HCT116 (cell line): Measurements from ENCODE around the gene RIMKLA. TPM values are rescaled to one million over a fixed set of nuclear protein-coding genes. Genes with fewer than 3 reads are reported as not detected.

Experiments
- ATAC-seq: fragments of 200-7000 bp; cut with Tn5 transposase; 2 replicates; pipeline ENCODE4 v1.9.1; 2020; ENCODE audit warnings: mild to moderate bottlenecking, moderate library complexity
- BruUV-seq: library from RNA; stranded (reverse); fragments of 400-500 nt; replicated peaks from 2 replicates; lab custom pipeline; 2021; lab: Mats Ljungman, UMichigan
- CTCF ChIA-PET: fragments of 300-600 bp; sonication (Branson Sonifier 250); formaldehyde crosslinking; loops from one replicate; lab custom pipeline; 2021; ENCODE audit warnings: antibody characterized with exemption; lab: Charles Lee
- POLR2A ChIA-PET: fragments of 300-600, 350-600 bp; sonication (Branson Sonifier 250); formaldehyde crosslinking; loops from one replicate; lab custom pipeline; 2021; ENCODE audit warnings: antibody characterized with exemption; lab: Charles Lee
- RAD21 ChIA-PET, 2 experiments: fragments of 300-600 bp; sonication (Branson Sonifier 250); formaldehyde crosslinking; loops; one replicate each; lab custom pipeline; 2023; ENCODE audit warnings: low total read pairs in 2 of 2; ENCODE audit not compliant: uncharacterized antibody in 2 of 2, unreplicated experiment in 2 of 2, low non-redundant PET in 1 of 2; lab: Charles Lee
- DNase-seq: peaks from one replicate; pipeline ENCODE4 v3.0.0-alpha.2; 2010; ENCODE audit warnings: low read depth, low spot score
- H2AFZ ChIP-seq: fragments of 200-600 bp; shearing (Covaris generic), sonication (generic); 2 replicates; pipeline ENCODE4 v1.6.1; 2017; ENCODE audit warnings: low read depth, mixed run types, mixed read lengths, antibody characterized with exemption, low read length; ENCODE audit not compliant: poor library complexity, severe bottlenecking
- H3K27ac ChIP-seq: 2 replicates; pipeline ENCODE4 v1.5.1; 2012; ENCODE audit warnings: low read depth, low read length
- H3K27me3 ChIP-seq: fragments of 200-600 bp; sonication (generic); 2 replicates; pipeline ENCODE4 v1.6.1; 2016; ENCODE audit warnings: mixed run types, low read length, mixed read lengths; ENCODE audit not compliant: insufficient read depth
- H3K36me3 ChIP-seq, 2 experiments: fragments of 200-500 bp in 1 of 2; fragments of 200-600 bp in 1 of 2; sonication (Bioruptor generic) in 1 of 2; sonication (generic) in 1 of 2; 2 replicates each; pipeline versions ENCODE4 v1.5.1 to v1.6.1; 2014 to 2016; ENCODE audit warnings: low read length in 2 of 2, inconsistent platforms in 1 of 2, mixed read lengths in 1 of 2, mixed run types in 1 of 2; ENCODE audit not compliant: insufficient read depth in 2 of 2, control insufficient read depth in 1 of 2
- H3K4me1 ChIP-seq, 2 experiments: fragments of 200-600 bp in 1 of 2; sonication (generic) in 1 of 2; 2 replicates each; pipeline versions ENCODE4 v1.5.1 to v1.6.1; 2012 to 2017; ENCODE audit warnings: low read length in 2 of 2, inconsistent platforms in 1 of 2, mild to moderate bottlenecking in 1 of 2, mixed read lengths in 1 of 2, mixed run types in 1 of 2, moderate library complexity in 1 of 2; ENCODE audit not compliant: insufficient read depth in 2 of 2, control insufficient read depth in 1 of 2
- H3K4me2 ChIP-seq: fragments of 200-600 bp; sonication (generic); 2 replicates; pipeline ENCODE4 v1.6.1; 2017; ENCODE audit warnings: mixed run types, low read length, mixed read lengths
- H3K4me3 ChIP-seq, 2 experiments: fragments of 200-600 bp in 1 of 2; sonication (generic) in 1 of 2; replicated peaks in 1 of 2; 2 replicates each; pipeline ENCODE4 v1.5.1; 2011 to 2016; ENCODE audit warnings: low read length in 2 of 2, control low read depth in 1 of 2, low read depth in 1 of 2, mild to moderate bottlenecking in 1 of 2, mixed read lengths in 1 of 2, mixed run types in 1 of 2
- H3K79me2 ChIP-seq: fragments of 200-600 bp; sonication (generic); 2 replicates; pipeline ENCODE4 v1.6.1; 2017; ENCODE audit warnings: mild to moderate bottlenecking, mixed run types, low read length, moderate library complexity, mixed read lengths; ENCODE audit not compliant: insufficient read depth
- H3K9ac ChIP-seq: fragments of 200-600 bp; sonication (generic); 2 replicates; pipeline ENCODE4 v1.6.1; 2016; ENCODE audit warnings: low read length, mixed read lengths
- H3K9me2 ChIP-seq: fragments of 200-600 bp; sonication (generic), shearing (Covaris generic); 2 replicates; pipeline ENCODE4 v1.6.1; 2017; ENCODE audit warnings: mixed run types, mild to moderate bottlenecking, moderate library complexity; ENCODE audit not compliant: insufficient read depth
- H3K9me3 ChIP-seq, 2 experiments: fragments of 200-500 bp in 1 of 2; fragments of 200-600 bp in 1 of 2; sonication (Bioruptor generic) in 1 of 2; sonication (generic) in 1 of 2; 2 replicates each; pipeline ENCODE4 v1.6.1; 2014 to 2017; ENCODE audit warnings: low read length in 2 of 2, mixed read lengths in 2 of 2, inconsistent platforms in 1 of 2, low read depth in 1 of 2, mild to moderate bottlenecking in 1 of 2, mixed run types in 1 of 2, moderate library complexity in 1 of 2; ENCODE audit not compliant: control insufficient read depth in 1 of 2, insufficient read depth in 1 of 2
- H4K20me1 ChIP-seq: fragments of 200-600 bp; sonication (generic), shearing (Covaris generic); 2 replicates; pipeline ENCODE4 v1.6.1; 2017; ENCODE audit warnings: mixed run types, mild to moderate bottlenecking, moderate library complexity; ENCODE audit not compliant: insufficient read depth
- CBX3 ChIP-seq: IDR thresholded peaks from 2 replicates; pipeline ENCODE4 v1.6.1; 2012; ENCODE audit warnings: low read depth
- EGR1 ChIP-seq: IDR thresholded peaks from 2 replicates; pipeline ENCODE4 v1.6.1; 2012; ENCODE audit warnings: low read depth
- ELF1 ChIP-seq: IDR thresholded peaks from 2 replicates; pipeline ENCODE4 v1.6.1; 2012; ENCODE audit warnings: low read depth, borderline replicate concordance
- EZH2 ChIP-seq: fragments of 200-600 bp; sonication (generic); IDR thresholded peaks from 2 replicates; pipeline ENCODE4 v1.6.1; 2017; ENCODE audit warnings: antibody characterized with exemption, mixed run types
- EZH2phosphoT487 ChIP-seq: fragments of 200-600 bp; IDR thresholded peaks from 2 replicates; pipeline ENCODE4 v1.6.1; 2018; ENCODE audit warnings: antibody characterized with exemption, borderline replicate concordance
- JUND ChIP-seq: IDR thresholded peaks from 2 replicates; pipeline ENCODE4 v1.6.1; 2012
- POLR2A ChIP-seq: IDR thresholded peaks from 2 replicates; pipeline ENCODE4 v1.7.0; 2011; ENCODE audit warnings: borderline replicate concordance; ENCODE audit not compliant: insufficient read depth, insufficient read length; ENCODE audit errors: extremely low read depth
- POLR2AphosphoS5 ChIP-seq: IDR thresholded peaks from 2 replicates; pipeline ENCODE4 v1.6.1; 2011; ENCODE audit warnings: mild to moderate bottlenecking, low read depth, low read length, moderate library complexity
- RAD21 ChIP-seq: IDR thresholded peaks from 2 replicates; pipeline ENCODE4 v1.6.1; 2012; ENCODE audit warnings: low read depth, mild to moderate bottlenecking
- SIN3A ChIP-seq: IDR thresholded peaks from 2 replicates; pipeline ENCODE4 v1.6.1; 2012; ENCODE audit warnings: low read depth
- SP1 ChIP-seq: IDR thresholded peaks from 2 replicates; pipeline ENCODE4 v1.6.1; 2012; ENCODE audit warnings: low read depth
- SRF ChIP-seq: IDR thresholded peaks from 2 replicates; pipeline ENCODE4 v1.6.1; 2012; ENCODE audit warnings: low read depth
- TCF7L2 ChIP-seq: IDR thresholded peaks from 2 replicates; pipeline ENCODE4 v1.7.0; 2011; ENCODE audit warnings: borderline replicate concordance, inconsistent platforms; ENCODE audit not compliant: insufficient read depth, insufficient read length; ENCODE audit errors: extremely low read depth
- YY1 ChIP-seq: IDR thresholded peaks from 2 replicates; pipeline ENCODE4 v1.6.1; 2011; ENCODE audit warnings: low read length, low read depth, moderate library complexity, mild to moderate bottlenecking; ENCODE audit not compliant: insufficient replicate concordance; ENCODE audit errors: extremely low read depth
- ZFX ChIP-seq: fragments of 450-650 bp; IDR thresholded peaks from 2 replicates; pipeline ENCODE4 v1.6.1; 2017
- ZNF274 ChIP-seq: fragments of 200-500 bp; sonication (Bioruptor generic); IDR thresholded peaks from 2 replicates; pipeline ENCODE4 v1.6.1; 2014; ENCODE audit warnings: mild to moderate bottlenecking, low read depth, low read length, inconsistent platforms
- intact Hi-C: fragments of 100-400 bp; cut with micrococcal nuclease; formaldehyde crosslinking; loops from 2 replicates; pipeline ENCODE4 v1.10.0; 2022
- total RNA-seq: library from RNA; stranded (reverse); gene quantifications from one replicate; pipeline ENCODE4 v1.2.1, GENCODE V29; 2021; ENCODE audit not compliant: unreplicated experiment
- TF ChIP-seq, protein P1 (sequence below): IDR thresholded peaks from 2 replicates; pipeline ENCODE4 v1.6.1; 2011; ENCODE audit warnings: mild to moderate bottlenecking, low read length, moderate library complexity; ENCODE audit not compliant: insufficient replicate concordance; ENCODE audit errors: extremely low read depth
- TF ChIP-seq, protein P2 (sequence below): IDR thresholded peaks from 2 replicates; pipeline ENCODE4 v1.6.1; 2012
- TF ChIP-seq, protein P3 (sequence below): IDR thresholded peaks from 2 replicates; pipeline ENCODE4 v1.6.1; 2012; ENCODE audit warnings: low read depth
- TF ChIP-seq, protein P4 (sequence below), 3 experiments: fragments of 200-600 bp in 1 of 3; sonication (generic) in 1 of 3; IDR thresholded peaks in 2 of 3; conservative IDR thresholded peaks in 1 of 3; 2 replicates each; pipeline ENCODE4 v1.5.1; 2012 to 2017; ENCODE audit warnings: low read depth in 2 of 3, low read length in 2 of 3, antibody characterized with exemption in 1 of 3, borderline replicate concordance in 1 of 3, control low read depth in 1 of 3, mild to moderate bottlenecking in 1 of 3, mixed read lengths in 1 of 3, mixed run types in 1 of 3, moderate library complexity in 1 of 3; ENCODE audit not compliant: insufficient read depth in 1 of 3

RIMKLA gene
- total RNA-seq, 1 experiment from 2014 or later: 4.9 TPM

DNA sequence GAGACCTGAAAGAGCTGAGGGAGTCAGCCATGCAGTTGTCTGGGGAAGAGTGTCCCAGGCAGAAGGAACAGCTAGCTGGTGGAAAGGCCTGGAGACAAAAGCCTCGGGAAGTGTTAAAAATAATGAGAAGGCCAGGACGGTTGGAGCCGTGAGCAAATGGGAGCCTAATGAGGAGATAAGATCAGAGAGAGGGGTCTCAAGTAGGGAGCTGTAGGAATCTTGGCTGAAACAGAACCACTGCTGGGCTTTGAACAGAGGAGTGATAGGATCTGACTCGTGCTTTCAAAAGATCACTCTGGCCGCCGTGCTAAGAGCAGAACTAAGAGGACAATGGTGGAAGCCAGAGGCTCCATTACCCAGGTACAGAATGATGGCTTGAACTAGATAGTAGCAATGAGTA lies 43.6 kb upstream of the RIMKLA start:
- peaks cover 12% of the 10 kb centered on the region for H4K20me1 ChIP-seq
- POLR2A ChIA-PET: no interaction called here
- RAD21 ChIA-PET: no interaction called here
- intact Hi-C loops: loop anchor here (5.0 kb wide), 1 partner anchor 120 kb away; the partner anchor contains the start of genes PPCS and ZMYND12
- no peak overlapping the region for H2AFZ ChIP-seq
- no TSS peak for BruUV-seq
- CTCF ChIA-PET: no interaction called here
- no peak overlapping the region for H3K4me2 ChIP-seq
- no peaks in the 10 kb centered on the region for H3K36me3 ChIP-seq
- no peak for ATAC-seq
- H3K4me3 ChIP-seq: no peak overlapping the region
- DNase-seq: no peak
- H3K27me3 ChIP-seq: no peaks in the 10 kb centered on the region
- H3K9me3 ChIP-seq: no peaks in the 10 kb centered on the region
- H3K4me1 ChIP-seq: peaks cover 0 to 19% of the 10 kb centered on the region in 2 experiments; a peak in 3 of 4 replicates
- no peak overlapping the region for H3K9ac ChIP-seq
- no peak for TF ChIP-seq SRF
- TF ChIP-seq, protein P1, sequence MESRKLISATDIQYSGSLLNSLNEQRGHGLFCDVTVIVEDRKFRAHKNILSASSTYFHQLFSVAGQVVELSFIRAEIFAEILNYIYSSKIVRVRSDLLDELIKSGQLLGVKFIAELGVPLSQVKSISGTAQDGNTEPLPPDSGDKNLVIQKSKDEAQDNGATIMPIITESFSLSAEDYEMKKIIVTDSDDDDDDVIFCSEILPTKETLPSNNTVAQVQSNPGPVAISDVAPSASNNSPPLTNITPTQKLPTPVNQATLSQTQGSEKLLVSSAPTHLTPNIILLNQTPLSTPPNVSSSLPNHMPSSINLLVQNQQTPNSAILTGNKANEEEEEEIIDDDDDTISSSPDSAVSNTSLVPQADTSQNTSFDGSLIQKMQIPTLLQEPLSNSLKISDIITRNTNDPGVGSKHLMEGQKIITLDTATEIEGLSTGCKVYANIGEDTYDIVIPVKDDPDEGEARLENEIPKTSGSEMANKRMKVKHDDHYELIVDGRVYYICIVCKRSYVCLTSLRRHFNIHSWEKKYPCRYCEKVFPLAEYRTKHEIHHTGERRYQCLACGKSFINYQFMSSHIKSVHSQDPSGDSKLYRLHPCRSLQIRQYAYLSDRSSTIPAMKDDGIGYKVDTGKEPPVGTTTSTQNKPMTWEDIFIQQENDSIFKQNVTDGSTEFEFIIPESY: no peak
- TF ChIP-seq YY1: no peak
- TF ChIP-seq TCF7L2: no peak
- no peak for TF ChIP-seq SIN3A
- TF ChIP-seq, protein P2, sequence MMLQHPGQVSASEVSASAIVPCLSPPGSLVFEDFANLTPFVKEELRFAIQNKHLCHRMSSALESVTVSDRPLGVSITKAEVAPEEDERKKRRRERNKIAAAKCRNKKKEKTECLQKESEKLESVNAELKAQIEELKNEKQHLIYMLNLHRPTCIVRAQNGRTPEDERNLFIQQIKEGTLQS: no peak
- no peak for TF ChIP-seq SP1
- no peak for TF ChIP-seq EZH2phosphoT487
- TF ChIP-seq POLR2A: no peak
- no peak for TF ChIP-seq EZH2
- TF ChIP-seq POLR2AphosphoS5: no peak
- no peak for TF ChIP-seq JUND
- TF ChIP-seq, protein P3, sequence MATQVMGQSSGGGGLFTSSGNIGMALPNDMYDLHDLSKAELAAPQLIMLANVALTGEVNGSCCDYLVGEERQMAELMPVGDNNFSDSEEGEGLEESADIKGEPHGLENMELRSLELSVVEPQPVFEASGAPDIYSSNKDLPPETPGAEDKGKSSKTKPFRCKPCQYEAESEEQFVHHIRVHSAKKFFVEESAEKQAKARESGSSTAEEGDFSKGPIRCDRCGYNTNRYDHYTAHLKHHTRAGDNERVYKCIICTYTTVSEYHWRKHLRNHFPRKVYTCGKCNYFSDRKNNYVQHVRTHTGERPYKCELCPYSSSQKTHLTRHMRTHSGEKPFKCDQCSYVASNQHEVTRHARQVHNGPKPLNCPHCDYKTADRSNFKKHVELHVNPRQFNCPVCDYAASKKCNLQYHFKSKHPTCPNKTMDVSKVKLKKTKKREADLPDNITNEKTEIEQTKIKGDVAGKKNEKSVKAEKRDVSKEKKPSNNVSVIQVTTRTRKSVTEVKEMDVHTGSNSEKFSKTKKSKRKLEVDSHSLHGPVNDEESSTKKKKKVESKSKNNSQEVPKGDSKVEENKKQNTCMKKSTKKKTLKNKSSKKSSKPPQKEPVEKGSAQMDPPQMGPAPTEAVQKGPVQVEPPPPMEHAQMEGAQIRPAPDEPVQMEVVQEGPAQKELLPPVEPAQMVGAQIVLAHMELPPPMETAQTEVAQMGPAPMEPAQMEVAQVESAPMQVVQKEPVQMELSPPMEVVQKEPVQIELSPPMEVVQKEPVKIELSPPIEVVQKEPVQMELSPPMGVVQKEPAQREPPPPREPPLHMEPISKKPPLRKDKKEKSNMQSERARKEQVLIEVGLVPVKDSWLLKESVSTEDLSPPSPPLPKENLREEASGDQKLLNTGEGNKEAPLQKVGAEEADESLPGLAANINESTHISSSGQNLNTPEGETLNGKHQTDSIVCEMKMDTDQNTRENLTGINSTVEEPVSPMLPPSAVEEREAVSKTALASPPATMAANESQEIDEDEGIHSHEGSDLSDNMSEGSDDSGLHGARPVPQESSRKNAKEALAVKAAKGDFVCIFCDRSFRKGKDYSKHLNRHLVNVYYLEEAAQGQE: no peak
- TF ChIP-seq CBX3: no peak
- no peak for TF ChIP-seq EGR1
- TF ChIP-seq, protein P4, sequence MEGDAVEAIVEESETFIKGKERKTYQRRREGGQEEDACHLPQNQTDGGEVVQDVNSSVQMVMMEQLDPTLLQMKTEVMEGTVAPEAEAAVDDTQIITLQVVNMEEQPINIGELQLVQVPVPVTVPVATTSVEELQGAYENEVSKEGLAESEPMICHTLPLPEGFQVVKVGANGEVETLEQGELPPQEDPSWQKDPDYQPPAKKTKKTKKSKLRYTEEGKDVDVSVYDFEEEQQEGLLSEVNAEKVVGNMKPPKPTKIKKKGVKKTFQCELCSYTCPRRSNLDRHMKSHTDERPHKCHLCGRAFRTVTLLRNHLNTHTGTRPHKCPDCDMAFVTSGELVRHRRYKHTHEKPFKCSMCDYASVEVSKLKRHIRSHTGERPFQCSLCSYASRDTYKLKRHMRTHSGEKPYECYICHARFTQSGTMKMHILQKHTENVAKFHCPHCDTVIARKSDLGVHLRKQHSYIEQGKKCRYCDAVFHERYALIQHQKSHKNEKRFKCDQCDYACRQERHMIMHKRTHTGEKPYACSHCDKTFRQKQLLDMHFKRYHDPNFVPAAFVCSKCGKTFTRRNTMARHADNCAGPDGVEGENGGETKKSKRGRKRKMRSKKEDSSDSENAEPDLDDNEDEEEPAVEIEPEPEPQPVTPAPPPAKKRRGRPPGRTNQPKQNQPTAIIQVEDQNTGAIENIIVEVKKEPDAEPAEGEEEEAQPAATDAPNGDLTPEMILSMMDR (IDR thresholded peaks at IDR 0.05 in 2 of 3, conservative IDR thresholded peaks at IDR 0.05 in 1 of 3; ENCODE audit: borderline replicate concordance in 1 of 3, insufficient read depth in 1 of 3, low read depth in 2 of 3, low read length in 2 of 3): no peak
- no peak for TF ChIP-seq ZFX
- no peak for TF ChIP-seq ELF1
- TF ChIP-seq ZNF274: no peak
- no peak for TF ChIP-seq RAD21
- H3K27ac ChIP-seq: no peak overlapping the region
- H3K9me2 ChIP-seq: no peaks in the 10 kb centered on the region
- peaks cover 35% of the 10 kb centered on the region for H3K79me2 ChIP-seq
